GM19395 (cell line): ENCODE results near the gene SKI.

Experiments used
- ATAC-seq: cut with Tn5 transposase; IDR thresholded peaks from one replicate; pipeline ENCODE4 v1.9.1; 2021; ENCODE audit warnings: mild to moderate bottlenecking, moderate library complexity; ENCODE audit not compliant: unreplicated experiment

The SKI gene

GRCh38 chr1:2348346-2349325, 120.5 kb downstream of the SKI start:
- ATAC-seq = no peak

DNA sequence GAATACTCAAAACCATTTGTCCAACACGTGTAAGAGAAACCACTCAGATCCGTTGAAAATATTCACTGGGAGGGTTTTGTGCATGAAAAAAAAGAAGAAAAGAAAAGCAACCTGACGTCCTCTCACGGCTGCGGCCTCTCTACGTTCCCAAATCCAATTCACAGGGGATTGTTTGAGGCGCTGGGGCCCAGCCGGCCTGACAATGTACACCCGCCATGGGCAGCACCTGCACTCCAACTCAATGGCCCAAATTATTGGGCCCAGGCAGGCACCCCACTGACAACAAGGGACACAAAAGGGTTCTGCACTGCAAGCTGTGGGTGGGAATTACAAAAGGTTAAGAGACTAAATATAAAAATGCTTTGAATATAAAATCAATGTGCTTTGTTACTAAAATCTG, 121.7 kb downstream of the SKI start:
- ATAC-seq = no peak

- no peak for ATAC-seq
These were observed 122.4 kb downstream of the SKI start for GRCh38 chr1:2350501-2350900.

DNA sequence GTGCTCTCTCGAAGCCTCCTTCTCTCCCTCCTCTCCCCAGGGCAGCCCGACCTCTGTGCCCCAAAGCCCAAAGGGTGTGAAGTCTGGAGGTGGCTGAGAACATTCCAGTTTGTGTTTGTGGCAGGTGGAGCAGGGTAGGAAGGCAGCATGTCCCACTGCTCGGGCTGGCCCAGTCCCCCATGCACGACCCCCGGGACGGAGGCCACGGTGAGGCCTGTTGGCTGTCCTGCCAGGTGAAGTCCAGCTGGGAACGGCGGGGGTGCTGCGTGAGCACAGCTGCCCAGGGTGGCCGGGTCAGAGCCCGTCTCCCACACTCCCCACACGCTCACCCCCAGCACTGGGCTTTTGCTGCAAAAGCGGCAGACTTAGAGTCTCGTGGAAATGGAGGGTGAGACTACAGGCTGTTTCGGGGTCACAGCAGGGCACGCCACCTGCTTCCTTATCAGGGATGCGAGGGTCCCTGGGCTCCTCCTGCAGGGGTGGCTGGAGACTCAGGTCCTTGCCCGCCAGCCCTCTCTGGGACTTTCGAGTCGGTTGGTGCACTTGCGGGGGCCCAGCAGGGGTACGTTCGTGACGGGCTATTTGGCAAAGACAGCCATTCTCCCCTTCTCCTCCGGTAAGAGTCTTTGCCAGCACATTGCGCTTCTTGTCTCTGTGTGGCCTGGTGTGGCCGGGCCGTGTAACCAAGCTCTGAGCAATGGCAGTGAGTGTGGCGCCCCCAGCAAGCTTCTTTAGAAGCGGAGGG, 123.0 kb downstream of the SKI start:
- no peak for ATAC-seq

DNA sequence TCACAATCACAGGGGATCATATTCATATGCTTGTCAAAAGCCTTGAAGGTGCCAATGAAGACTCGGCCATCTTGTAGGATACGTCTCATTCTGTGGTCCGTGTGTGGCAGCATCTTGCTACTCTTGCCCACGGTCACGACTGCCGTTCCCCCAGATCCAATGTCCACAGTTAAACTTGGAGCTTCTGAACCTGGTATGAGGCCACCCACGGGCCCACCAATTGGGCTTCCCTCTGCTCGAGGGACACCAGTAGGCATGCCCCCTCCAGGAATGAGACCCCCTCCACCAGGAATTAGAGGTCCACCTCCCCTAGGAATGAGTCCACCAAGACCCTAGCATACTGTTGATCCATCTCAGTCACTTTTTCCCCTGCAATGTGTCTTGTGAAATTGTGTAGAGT, 123.6 kb downstream of the SKI start:
- ATAC-seq = no peak

GRCh38 chr1:2352341-2352896, 124.3 kb downstream of the SKI start:
- ATAC-seq = no peak

- no peak for ATAC-seq
These were observed 124.9 kb downstream of the SKI start for GRCh38 chr1:2352897-2353550.

- ATAC-seq = no peak
These were observed 125.7 kb downstream of the SKI start for GRCh38 chr1:2353551-2354438.

DNA sequence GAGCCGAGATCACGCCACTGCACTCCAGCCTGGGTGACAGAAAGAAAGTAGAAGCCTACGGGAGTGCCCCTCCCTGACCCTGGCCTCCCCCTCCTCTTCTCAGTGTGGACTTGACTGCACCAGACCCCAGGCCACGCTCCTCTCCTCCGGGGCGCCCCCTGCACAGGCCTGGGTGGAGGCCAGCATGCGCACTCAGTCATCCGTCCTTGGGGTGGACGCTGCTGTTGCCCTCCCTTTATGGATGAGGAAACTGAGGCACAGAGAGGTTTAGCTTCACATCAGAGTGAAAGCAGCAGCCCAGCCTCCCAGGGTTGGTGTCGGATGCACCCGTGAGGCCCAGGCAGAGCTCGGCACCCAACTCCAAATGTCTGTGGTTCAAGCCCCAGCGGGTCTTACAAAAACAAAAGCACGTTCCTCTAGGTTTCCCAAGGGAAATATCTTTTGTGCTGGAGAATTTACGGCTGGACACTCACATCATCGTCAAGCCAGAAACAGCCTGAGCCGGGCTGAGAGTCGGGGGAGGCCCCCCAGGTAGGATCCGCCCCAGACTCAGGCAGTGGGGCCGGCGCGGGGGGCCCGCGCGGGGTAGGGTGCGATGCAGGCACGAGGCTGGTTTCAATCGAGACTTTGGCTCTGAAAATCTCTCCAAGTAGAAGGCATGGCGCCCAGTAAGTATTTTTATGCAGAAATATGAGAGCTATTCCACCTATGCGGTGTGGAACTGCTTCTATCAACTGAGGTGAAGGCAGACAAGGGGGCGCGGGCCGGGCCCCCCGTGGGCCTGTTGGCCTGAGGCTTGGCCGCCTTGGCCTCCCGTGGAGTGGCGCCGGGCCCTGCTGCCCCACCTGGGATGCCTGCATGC, 126.6 kb downstream of the SKI start:
- ATAC-seq = no peak

GRCh38 chr1:2355373-2356261, 127.5 kb downstream of the SKI start:
- ATAC-seq = no peak

DNA sequence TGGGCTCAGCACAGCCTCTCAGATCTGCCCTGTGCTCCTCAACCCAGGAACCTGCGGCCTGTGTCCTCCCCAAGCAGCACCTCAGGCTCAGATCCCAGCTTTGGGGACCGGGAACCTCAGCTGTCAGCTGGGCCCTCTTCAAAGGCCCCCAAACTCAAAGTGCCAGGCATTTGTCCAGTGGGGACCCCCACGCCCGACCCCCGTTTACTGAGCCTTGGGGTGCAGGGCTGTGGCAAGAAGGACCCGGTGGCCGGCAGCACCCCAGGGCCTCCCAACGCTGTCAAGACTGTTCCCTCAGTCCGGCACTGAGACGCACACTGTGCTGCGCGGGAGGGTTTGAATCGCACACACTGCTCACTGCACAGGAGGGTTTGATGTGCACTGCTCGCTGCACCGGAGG, 128.3 kb downstream of the SKI start:
- no peak for ATAC-seq

- no peak for ATAC-seq
These were observed 129.1 kb downstream of the SKI start for GRCh38 chr1:2356911-2357845.

GRCh38 chr1:2358072-2358471, 130.0 kb downstream of the SKI start:
- ATAC-seq = no peak

DNA sequence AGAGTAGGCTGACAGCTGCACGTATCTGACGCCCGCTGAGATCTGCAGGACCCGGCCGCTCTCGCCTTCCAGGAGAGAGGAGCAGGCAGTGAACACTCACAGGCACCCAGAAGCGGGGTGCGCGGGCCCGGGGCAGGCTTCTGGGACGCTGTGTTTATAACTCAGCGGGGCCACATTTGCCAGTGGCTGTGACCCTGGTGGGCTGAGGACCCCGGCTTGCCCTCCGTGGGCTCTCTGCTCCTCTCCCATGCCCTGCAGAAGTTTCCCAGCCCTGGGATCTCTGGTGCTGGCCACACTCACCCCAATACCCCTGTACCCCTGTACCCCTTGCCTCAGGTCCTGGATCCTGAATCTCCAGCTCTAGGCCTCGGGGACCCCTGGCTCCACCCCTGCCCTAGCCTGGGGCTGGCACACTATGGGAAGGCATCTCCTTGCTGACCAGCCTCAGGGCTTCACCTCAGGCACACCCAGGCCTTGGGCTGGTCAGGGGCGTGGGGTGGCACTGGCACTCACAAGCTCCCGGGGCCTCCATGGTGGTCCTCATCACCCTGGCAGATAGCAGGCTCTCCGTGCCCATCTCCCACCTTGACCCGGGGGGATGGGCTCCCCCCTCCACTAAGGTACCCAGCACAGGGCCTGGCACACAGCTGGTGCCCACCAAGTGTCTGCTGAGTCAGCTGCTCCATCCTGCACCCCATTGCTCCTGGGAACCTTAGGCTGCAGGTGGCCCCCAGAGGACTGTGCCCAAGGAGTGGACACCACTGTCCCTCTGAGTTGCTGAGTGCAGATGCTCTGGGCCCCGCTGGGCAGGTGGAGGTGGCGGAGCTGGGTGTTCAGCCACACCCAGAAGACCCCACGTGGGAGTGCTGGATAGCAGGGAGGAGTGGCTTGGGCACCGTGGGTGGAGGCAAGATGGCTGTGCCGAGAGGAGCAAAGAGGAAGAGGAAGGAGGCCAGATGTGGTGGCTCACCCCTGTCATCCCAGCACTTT, 130.8 kb downstream of the SKI start:
- ATAC-seq = no peak
